Adrenal gland (tissue), 12 donors: ENCODE measurements around the gene RPA3. TPM values are rescaled to one million over a fixed set of nuclear protein-coding genes. Genes with fewer than 3 reads are reported as not detected.
"Not testable (repeated sequence)": the region's sequence is repeated elsewhere in the genome, so short reads cannot be mapped to it uniquely, and the experiment has no call there.

Experiments used
- DNase-seq, 7 donors: peaks; one replicate each; pipeline ENCODE4 v3.0.0-alpha.2; 2019 to 2020
- H3K27ac ChIP-seq, 5 donors: fragments of 200-600 bp; sonication (generic) in 4 of 5; 1 replicate in 3 of 5; 2 replicates in 2 of 5; pipeline versions ENCODE4 v1.5.1 to v1.8.0; 2016 to 2020; ENCODE audit warnings: mild to moderate bottlenecking in 1 of 5
- H3K27me3 ChIP-seq: fragments of 200-600 bp; 2 replicates; pipeline ENCODE4 v1.8.0; 2021
- H3K36me3 ChIP-seq, 2 donors: fragments of 200-600 bp; replicated peaks in 1 of 2; 1 replicate in 1 of 2; 2 replicates in 1 of 2; pipeline versions ENCODE4 v1.5.1 to v1.8.0; 2018 to 2022
- H3K4me1 ChIP-seq, 2 donors: fragments of 200-600 bp; replicated peaks in 1 of 2; 1 replicate in 1 of 2; 2 replicates in 1 of 2; pipeline versions ENCODE4 v1.5.1 to v1.8.0; 2018 to 2021
- H3K4me3 ChIP-seq, 4 donors: fragments of 200-600 bp; sonication (generic) in 3 of 4; one replicate each; pipeline ENCODE4 v1.5.1; 2016 to 2018
- H3K9me3 ChIP-seq, 3 donors: fragments of 200-600 bp; sonication (generic) in 1 of 3; replicated peaks in 1 of 3; 1 replicate in 2 of 3; 2 replicates in 1 of 3; pipeline versions ENCODE4 v1.5.1 to v1.8.0; 2016 to 2021
- CTCF ChIP-seq, 6 experiments: fragments of 450-650 bp in 4 of 6; fragments of 200-600 bp in 2 of 6; sonication (generic) in 1 of 6; IDR thresholded peaks; 1 replicate in 5 of 6; 2 replicates in 1 of 6; pipeline versions ENCODE4 v1.5.1 to v1.8.0; 2016 to 2021; ENCODE audit warnings: antibody characterized with exemption in 6 of 6, mild to moderate bottlenecking in 2 of 6, moderate library complexity in 1 of 6
- POLR2A ChIP-seq, 2 donors: fragments of 450-650 bp; IDR thresholded peaks; one replicate each; pipeline ENCODE4 v1.6.1; 2017; ENCODE audit warnings: antibody characterized with exemption in 2 of 2, mild to moderate bottlenecking in 2 of 2, moderate library complexity in 1 of 2
- WGBS, 4 donors: extraction: QIAGEN DNeasy Blood & Tissue Kit in 2 of 4; methylation state at CpG; one replicate each; pipeline versions ENCODE4 v1.1.5 to v1.1.7; 2013 to 2017; 5-methylcytosine and 5-hydroxymethylcytosine counted together
- intact Hi-C, 2 donors: fragments of 100-400 bp; cut with DNase I; formaldehyde crosslinking; loops; one replicate each; pipeline versions ENCODE4 v1.14.1 to v1.15.0; 2022 to 2023
- polyA plus RNA-seq, 3 donors: library from polyadenylated mRNA; stranded (reverse); fragments of 200-250 nt in 2 of 3; fragments of 350-450 nt in 1 of 3; fragmentation: Illumina TruSeq in 1 of 3; extraction: RNeasy Lipid Tissue Mini Kit (QIAGEN cat#74804) in 1 of 3; gene quantifications; one replicate each; pipeline ENCODE4 v1.2.3, GENCODE V29; 2013 to 2014
- total RNA-seq, 9 donors: library from RNA; depleted of rRNA in 4 of 9; stranded (reverse); fragments of >200 nt in 4 of 9; fragments of 120-200 nt in 1 of 9; fragmentation: NEBNext Ultra II Directional in 1 of 9; extraction: Animal tissue kit (Norgen Biotek cat#: 25700) in 1 of 9; gene quantifications; one replicate each; pipeline versions ENCODE4 v1.1.0 to v1.2.4, GENCODE V29; 2013 to 2023
- donor health status: healthy with polysubstance abuse.
- donor health status: Bipolar disorder and iron deficiency.
- donor health status: DM: yes; HTN: yes; CAD: no.
- donor health status: DM: no; HTN: no; CAD: no.
- donor health status: DM: no; HTN: no; CAD: no.
- donor health status: DM: yes; HTN: yes; CAD: no.

The RPA3 gene
- total and polyA plus RNA-seq, 12 donors = 15.3 to 52.5 (median 31.1) TPM

GRCh38 chr7:7686811-7687508 is 31.4 kb downstream of the RPA3 start:
- TF ChIP-seq POLR2A (IDR thresholded peaks at IDR 0.05) = no peak
- TF ChIP-seq CTCF (IDR thresholded peaks at IDR 0.05) = no peak
- Histone ChIP-seq H3K4me1 (peaks cover 0 to 33% of the 10 kb centered on the region in 2 donors), H3K9me3 (no peaks in the 10 kb centered on the region), H3K36me3 (no peaks in the 10 kb centered on the region), H3K4me3 (no peak overlapping the region), H3K27me3 (no peaks in the 10 kb centered on the region), H3K27ac (peak overlapping the region in 1 of 5 donors; percentile 53)
- intact Hi-C loops = no loop called here
- no peak for DNase-seq
- 69 to 79% (median 77%) methylated on average over 2 of the region's 2 CpGs for WGBS, 4 donors

- Histone ChIP-seq H3K27ac (no peak overlapping the region), H3K9me3 (no peaks in the 10 kb centered on the region), H3K4me1 (peaks cover 0 to 36% of the 10 kb centered on the region in 2 donors), H3K4me3 (no peak overlapping the region), H3K36me3 (no peaks in the 10 kb centered on the region), H3K27me3 (no peaks in the 10 kb centered on the region)
- no peak for DNase-seq
- WGBS, 4 donors = 81 to 83% (median 82%) methylated on average over 5 of the region's 5 CpGs
- intact Hi-C loops = no loop called here
- no peak for TF ChIP-seq POLR2A (IDR thresholded peaks at IDR 0.05)
- TF ChIP-seq CTCF (IDR thresholded peaks at IDR 0.05) = no peak
These were observed 35.5 kb downstream of the RPA3 start for GRCh38 chr7:7682861-7683260.

GRCh38 chr7:7681936-7682329 is 36.5 kb downstream of the RPA3 start:
- no peak for DNase-seq
- Histone ChIP-seq H3K4me1 (peaks cover 0 to 27% of the 10 kb centered on the region in 2 donors), H3K27ac (peak overlapping the region in 1 of 5 donors; percentile 58), H3K9me3 (no peaks in the 10 kb centered on the region), H3K4me3 (no peak overlapping the region), H3K36me3 (no peaks in the 10 kb centered on the region), H3K27me3 (no peaks in the 10 kb centered on the region)
- intact Hi-C loops = no loop called here
- TF ChIP-seq POLR2A (IDR thresholded peaks at IDR 0.05) = no peak
- TF ChIP-seq CTCF (IDR thresholded peaks at IDR 0.05) = no peak

GRCh38 chr7:7681191-7681935 is 37.0 kb downstream of the RPA3 start:
- Histone ChIP-seq H3K27ac (peak overlapping the region in 1 of 5 donors; percentile 58), H3K27me3 (no peaks in the 10 kb centered on the region), H3K36me3 (no peaks in the 10 kb centered on the region), H3K4me3 (no peak overlapping the region), H3K4me1 (peaks cover 0 to 25% of the 10 kb centered on the region in 2 donors), H3K9me3 (no peaks in the 10 kb centered on the region)
- 33 to 42% (median 38%) methylated on average over 7 of the region's 7 CpGs for WGBS, 4 donors
- DNase-seq = peak in 5 of 7 donors; percentile 32 to 68 (median 62)
- intact Hi-C loops = no loop called here
- TF ChIP-seq CTCF (IDR thresholded peaks at IDR 0.05) (peak; percentile 37 to 79 (median 71)), POLR2A (IDR thresholded peaks at IDR 0.05) (no peak)

GRCh38 chr7:7679640-7680039 is 38.8 kb downstream of the RPA3 start:
- not testable (repeated sequence) for H3K4me3 ChIP-seq, H3K9me3 ChIP-seq, H3K27ac ChIP-seq, H3K36me3 ChIP-seq, DNase-seq, H3K27me3 ChIP-seq
- WGBS, 4 donors = 96 to 100% (median 97%) methylated on average over 2 of the region's 2 CpGs
- peaks cover 0 to 25% of the 10 kb centered on the region in 2 donors for H3K4me1 ChIP-seq
- intact Hi-C loops = loop anchor here in 1 of 2 donors (2.0 kb wide), 1 partner anchor 81 kb away; no protein-coding TSS in a partner anchor
